ENCODE measurements around the gene UGT1A1.

UGT1A1 gene

DNA sequence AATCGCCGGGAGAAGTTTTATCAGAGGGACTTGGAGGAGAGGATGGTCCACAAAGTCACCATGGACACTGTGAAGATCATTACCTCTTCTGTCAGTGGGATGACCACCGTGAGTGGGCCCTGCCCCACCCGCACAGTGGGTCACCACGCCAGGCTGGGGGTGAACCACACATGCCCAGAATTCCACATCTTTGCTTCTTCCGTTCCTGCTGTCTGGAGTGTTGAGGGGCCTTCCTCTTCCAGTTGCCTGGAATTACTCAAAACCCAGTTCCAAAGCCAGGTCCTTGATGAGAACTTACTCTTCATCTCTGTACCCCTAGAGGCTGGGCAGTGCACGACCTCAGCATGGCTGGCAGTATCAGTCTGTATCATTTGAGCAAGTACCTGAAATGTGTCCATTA lies 40.1 kb downstream of the UGT1A1 start:
- Histone ChIP-seq H3K79me2 (ENCODE audit: control insufficient read depth, low read length) (no peaks in the 10 kb centered on the region), H3K27me3 (ENCODE audit: control insufficient read depth, low read length) (peaks cover 3% of the 10 kb centered on the region; the same call in 1 of the 2 replicates), H3K4me1 (ENCODE audit: control insufficient read depth, low read length) (peaks cover 9% of the 10 kb centered on the region), H3K9me3 (ENCODE audit: control insufficient read depth, insufficient read depth, low read length) (no peaks in the 10 kb centered on the region), H3K27ac (ENCODE audit: low read depth, low read length) (no peak overlapping the region), H3K36me3 (ENCODE audit: control insufficient read depth, low read length) (no peaks in the 10 kb centered on the region), H3F3A (ENCODE audit: control insufficient read depth, insufficient read depth) (no peaks in the 10 kb centered on the region), H4K20me1 (ENCODE audit: control insufficient read depth, insufficient read depth, low read depth, low read length) (no peaks in the 10 kb centered on the region), H3K9me2 (replicated peaks; ENCODE audit: control insufficient read depth, low read length) (no peaks in the 10 kb centered on the region), H3K4me3 (ENCODE audit: low read length) (no peak overlapping the region), H3K4me2 (ENCODE audit: low read length) (no peak overlapping the region)
- no peak for TF ChIP-seq EZH2phosphoT487 (IDR thresholded peaks at IDR 0.05; ENCODE audit: borderline replicate concordance, low read length)
- TF ChIP-seq, protein P1, sequence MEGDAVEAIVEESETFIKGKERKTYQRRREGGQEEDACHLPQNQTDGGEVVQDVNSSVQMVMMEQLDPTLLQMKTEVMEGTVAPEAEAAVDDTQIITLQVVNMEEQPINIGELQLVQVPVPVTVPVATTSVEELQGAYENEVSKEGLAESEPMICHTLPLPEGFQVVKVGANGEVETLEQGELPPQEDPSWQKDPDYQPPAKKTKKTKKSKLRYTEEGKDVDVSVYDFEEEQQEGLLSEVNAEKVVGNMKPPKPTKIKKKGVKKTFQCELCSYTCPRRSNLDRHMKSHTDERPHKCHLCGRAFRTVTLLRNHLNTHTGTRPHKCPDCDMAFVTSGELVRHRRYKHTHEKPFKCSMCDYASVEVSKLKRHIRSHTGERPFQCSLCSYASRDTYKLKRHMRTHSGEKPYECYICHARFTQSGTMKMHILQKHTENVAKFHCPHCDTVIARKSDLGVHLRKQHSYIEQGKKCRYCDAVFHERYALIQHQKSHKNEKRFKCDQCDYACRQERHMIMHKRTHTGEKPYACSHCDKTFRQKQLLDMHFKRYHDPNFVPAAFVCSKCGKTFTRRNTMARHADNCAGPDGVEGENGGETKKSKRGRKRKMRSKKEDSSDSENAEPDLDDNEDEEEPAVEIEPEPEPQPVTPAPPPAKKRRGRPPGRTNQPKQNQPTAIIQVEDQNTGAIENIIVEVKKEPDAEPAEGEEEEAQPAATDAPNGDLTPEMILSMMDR (IDR thresholded peaks at IDR 0.05; ENCODE audit: low read depth, low read length, poor library complexity, severe bottlenecking): no peak

DNA sequence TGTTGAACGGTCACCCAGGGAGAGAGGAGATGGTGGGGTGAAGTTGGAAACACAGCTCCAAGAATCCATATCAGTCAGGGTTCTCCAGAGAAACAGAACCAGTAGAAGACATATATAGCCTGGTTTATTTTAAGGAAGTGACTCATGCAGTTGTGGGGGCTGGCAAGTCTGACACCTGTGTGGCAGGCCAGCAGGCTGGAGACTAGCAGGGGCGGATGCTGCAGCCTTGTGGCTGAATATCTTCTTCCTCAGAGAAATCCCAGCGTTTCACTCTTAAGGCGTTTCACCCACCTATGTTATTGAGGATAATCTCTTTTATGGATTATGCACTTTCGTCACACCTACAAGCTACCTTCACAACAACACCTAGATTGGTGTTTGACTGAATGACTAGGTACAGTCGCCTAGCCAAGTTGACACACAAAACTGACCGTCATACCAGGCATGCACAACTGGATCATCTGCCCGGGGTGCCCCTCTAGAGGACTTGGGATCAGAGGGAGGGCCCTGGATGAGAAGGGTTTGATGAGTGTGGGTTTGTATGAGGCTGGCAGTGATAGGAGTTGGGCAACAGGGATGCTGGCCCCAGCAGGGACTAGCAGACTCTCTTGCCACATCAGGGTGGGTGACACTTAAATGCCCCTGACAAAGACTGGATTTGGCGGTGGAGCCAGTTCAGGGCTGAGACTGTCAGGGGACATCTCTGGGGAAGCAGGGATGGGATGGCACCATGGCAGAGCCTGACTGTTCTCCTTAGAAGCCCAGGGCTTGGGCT lies 41.5 kb downstream of the UGT1A1 start:
- Histone ChIP-seq H3K79me2 (ENCODE audit: control insufficient read depth, low read length) (no peaks in the 10 kb centered on the region), H3K4me3 (ENCODE audit: low read length) (no peak overlapping the region), H3K27me3 (ENCODE audit: control insufficient read depth, low read length) (peaks cover 3% of the 10 kb centered on the region; the same call in 1 of the 2 replicates), H3K36me3 (ENCODE audit: control insufficient read depth, low read length) (no peaks in the 10 kb centered on the region), H3K4me2 (ENCODE audit: low read length) (no peak overlapping the region), H3K9me3 (ENCODE audit: control insufficient read depth, insufficient read depth, low read length) (no peaks in the 10 kb centered on the region), H3K4me1 (ENCODE audit: control insufficient read depth, low read length) (peaks cover 9% of the 10 kb centered on the region), H3K9me2 (replicated peaks; ENCODE audit: control insufficient read depth, low read length) (no peaks in the 10 kb centered on the region), H4K20me1 (ENCODE audit: control insufficient read depth, insufficient read depth, low read depth, low read length) (no peaks in the 10 kb centered on the region), H3K27ac (ENCODE audit: low read depth, low read length) (no peak overlapping the region), H3F3A (ENCODE audit: control insufficient read depth, insufficient read depth) (no peaks in the 10 kb centered on the region)
- TF ChIP-seq, protein P1 (IDR thresholded peaks at IDR 0.05; ENCODE audit: low read depth, low read length, poor library complexity, severe bottlenecking): no peak
- no peak for TF ChIP-seq EZH2phosphoT487 (IDR thresholded peaks at IDR 0.05; ENCODE audit: borderline replicate concordance, low read length)

DNA sequence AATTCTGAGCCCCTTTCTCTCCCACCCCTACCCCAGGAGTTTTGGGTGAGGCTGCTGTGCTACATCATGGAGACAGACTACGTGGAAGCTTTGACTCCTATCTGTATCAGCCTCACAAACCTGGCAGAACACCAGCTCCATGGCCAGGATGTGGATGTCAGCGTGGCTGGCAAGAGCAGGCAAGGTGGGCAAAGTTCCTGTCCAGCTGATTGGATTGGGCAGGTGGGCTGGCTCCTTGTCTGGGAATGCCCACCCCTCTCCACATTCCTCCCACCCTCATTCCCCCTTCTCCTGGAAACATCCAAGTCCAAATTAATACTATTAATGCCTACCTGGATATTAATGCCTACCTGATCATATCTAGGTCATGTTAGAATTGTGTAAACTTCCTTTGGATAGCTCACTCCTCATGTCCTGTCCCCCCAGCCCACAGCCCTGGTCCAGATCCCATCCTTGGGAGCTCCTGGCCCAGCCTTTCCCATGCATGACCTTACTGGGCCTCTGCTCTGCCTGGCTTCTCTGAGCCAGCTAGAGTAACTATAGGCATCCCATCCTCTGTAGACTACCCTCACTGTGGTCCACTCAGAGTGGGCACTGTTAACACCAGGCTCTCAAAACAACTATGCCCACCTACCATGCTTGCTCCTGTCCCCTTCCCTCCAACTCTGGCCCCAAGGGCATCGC lies 42.2 kb downstream of the UGT1A1 start:
- H4K20me1 ChIP-seq (ENCODE audit: control insufficient read depth, insufficient read depth, low read depth, low read length): no peaks in the 10 kb centered on the region
- H3K4me3 ChIP-seq (ENCODE audit: low read length): no peak overlapping the region
- H3K9me2 ChIP-seq (replicated peaks; ENCODE audit: control insufficient read depth, low read length): no peaks in the 10 kb centered on the region
- H3K4me2 ChIP-seq (ENCODE audit: low read length): no peak overlapping the region
- H3K27me3 ChIP-seq (ENCODE audit: control insufficient read depth, low read length): peaks cover 3% of the 10 kb centered on the region; the same call in 1 of the 2 replicates
- no peaks in the 10 kb centered on the region for H3K9me3 ChIP-seq (ENCODE audit: control insufficient read depth, insufficient read depth, low read length)
- no peaks in the 10 kb centered on the region for H3K36me3 ChIP-seq (ENCODE audit: control insufficient read depth, low read length)
- no peaks in the 10 kb centered on the region for H3K79me2 ChIP-seq (ENCODE audit: control insufficient read depth, low read length)
- H3K4me1 ChIP-seq (ENCODE audit: control insufficient read depth, low read length): peaks cover 9% of the 10 kb centered on the region
- TF ChIP-seq, protein P1 (IDR thresholded peaks at IDR 0.05; ENCODE audit: low read depth, low read length, poor library complexity, severe bottlenecking): no peak
- no peak for TF ChIP-seq EZH2phosphoT487 (IDR thresholded peaks at IDR 0.05; ENCODE audit: borderline replicate concordance, low read length)
- H3F3A ChIP-seq (ENCODE audit: control insufficient read depth, insufficient read depth): no peaks in the 10 kb centered on the region
- H3K27ac ChIP-seq (ENCODE audit: low read depth, low read length): no peak overlapping the region

Data from DOHH2 (cell line).